Smooth muscle cell (in vitro differentiated cells): Measurements from ENCODE around the gene SLC35F1. TPM values are rescaled to one million over a fixed set of nuclear protein-coding genes. Genes with fewer than 3 reads are reported as not detected.
A peak's percentile ranks its signal among the peaks of the same experiment; 100 is the strongest.

ENCODE experiments used
- DNase-seq: peaks from one replicate; lab custom pipeline; 2025; ENCODE audit not compliant: unreplicated experiment; lab: John Stamatoyannopoulos, UW
- H2AFZ ChIP-seq: fragments of 200-600 bp; sonication (generic); 2 replicates; pipeline ENCODE4 v1.6.0; 2016; ENCODE audit warnings: antibody characterized with exemption, low read depth, mild to moderate bottlenecking
- H3F3A ChIP-seq: fragments of 200-600 bp; sonication (generic); 2 replicates; pipeline ENCODE4 v1.6.0; 2017; ENCODE audit warnings: antibody characterized with exemption, low read depth
- H3K27ac ChIP-seq: fragments of 200-600 bp; sonication (generic); 2 replicates; pipeline ENCODE4 v1.5.1; 2016; ENCODE audit warnings: low read depth, mild to moderate bottlenecking
- H3K27me3 ChIP-seq: fragments of 200-600 bp; sonication (generic); 2 replicates; pipeline ENCODE4 v1.6.1; 2016; ENCODE audit warnings: low read depth, mild to moderate bottlenecking
- H3K36me3 ChIP-seq: fragments of 200-600 bp; sonication (generic); 2 replicates; pipeline ENCODE4 v1.5.1; 2016; ENCODE audit warnings: low read depth
- H3K4me1 ChIP-seq: fragments of 200-600 bp; sonication (generic); 2 replicates; pipeline ENCODE4 v1.5.1; 2016; ENCODE audit warnings: low read depth
- H3K4me2 ChIP-seq: fragments of 200-600 bp; sonication (generic); 2 replicates; pipeline ENCODE4 v1.6.0; 2016; ENCODE audit warnings: mild to moderate bottlenecking
- H3K4me3 ChIP-seq: fragments of 200-600 bp; sonication (generic); 2 replicates; pipeline ENCODE4 v1.5.1; 2016; ENCODE audit warnings: mild to moderate bottlenecking
- H3K79me2 ChIP-seq: fragments of 200-600 bp; sonication (generic); 2 replicates; pipeline ENCODE4 v1.6.0; 2016; ENCODE audit warnings: low read depth, mild to moderate bottlenecking
- H3K9ac ChIP-seq: fragments of 200-600 bp; sonication (generic); 2 replicates; pipeline ENCODE4 v1.6.0; 2016; ENCODE audit warnings: low read depth
- H3K9me3 ChIP-seq: fragments of 200-600 bp; sonication (generic); replicated peaks from 2 replicates; pipeline ENCODE4 v1.5.1; 2016; ENCODE audit warnings: low read depth
- H4K20me1 ChIP-seq: fragments of 200-600 bp; sonication (generic); 2 replicates; pipeline ENCODE4 v1.6.0; 2016; ENCODE audit warnings: low read depth
- CTCF ChIP-seq: fragments of 200-600 bp; sonication (generic); IDR thresholded peaks from 2 replicates; pipeline ENCODE4 v1.5.1; 2017; ENCODE audit warnings: borderline replicate concordance, mild to moderate bottlenecking, antibody characterized with exemption; ENCODE audit not compliant: insufficient read depth, poor library complexity, severe bottlenecking
- WGBS: methylation state at CpG from one replicate; pipeline ENCODE4 v1.1.7; 2016; ENCODE audit warnings: low lambda C conversion rate; 5-methylcytosine and 5-hydroxymethylcytosine counted together
- polyA plus RNA-seq: library from polyadenylated mRNA; unstranded; fragments of >200 nt; fragmentation: Nextera tagmentation; extraction: Ambion mirVana; gene quantifications from 2 replicates; pipeline ENCODE4 v1.2.1, GENCODE V29; 2016
- total RNA-seq: library from RNA; depleted of rRNA; stranded (reverse); fragments of >200 nt; gene quantifications from 2 replicates; pipeline ENCODE4 v1.2.3, GENCODE V29; 2014

SLC35F1 gene
- total and polyA plus RNA-seq, 2 experiments from 2014 or later, result 0.05 to 0.09 TPM

- Histone ChIP-seq H4K20me1 (no peaks in the 10 kb centered on the region), H3K36me3 (no peaks in the 10 kb centered on the region), H3K9ac (peak overlapping the region; percentile 64), H3K79me2 (no peaks in the 10 kb centered on the region), H3K4me1 (no peaks in the 10 kb centered on the region), H3K4me3 (no peak overlapping the region), H3K27me3 (no peaks in the 10 kb centered on the region), H2AFZ (no peak overlapping the region), H3F3A (peaks cover 13% of the 10 kb centered on the region), H3K4me2 (peak overlapping the region; percentile 72), H3K27ac (peak overlapping the region; percentile 86), H3K9me3 (no peaks in the 10 kb centered on the region)
- no peak for DNase-seq
- WGBS, result 22% methylated on average over 3 of the region's 3 CpGs
- TF ChIP-seq CTCF, result no peak
Observed at GRCh38 chr6:118187568-118188164, 280.6 kb downstream of the SLC35F1 start.

DNA sequence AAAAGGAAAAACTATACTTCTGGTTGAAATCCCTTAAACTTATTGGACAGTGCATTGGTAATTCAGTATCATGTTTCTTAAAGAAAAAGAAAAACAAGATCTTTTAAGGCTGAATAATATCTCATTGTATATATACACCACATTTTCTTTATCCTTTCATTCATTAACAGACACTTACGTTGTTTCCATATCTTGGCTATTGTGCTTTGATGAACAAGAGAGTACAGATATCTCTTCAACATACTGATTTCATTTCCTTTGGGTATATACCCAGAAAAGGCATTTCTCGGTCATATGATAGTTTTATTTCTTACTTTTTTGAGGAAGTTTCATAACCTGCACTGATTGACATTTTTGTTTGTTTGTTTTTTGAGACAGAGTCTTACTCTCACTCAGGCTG lies 281.5 kb downstream of the SLC35F1 start:
- Histone ChIP-seq H3K36me3 (no peaks in the 10 kb centered on the region), H3K4me2 (peak overlapping the region; percentile 3), H3K4me3 (no peak overlapping the region), H4K20me1 (no peaks in the 10 kb centered on the region), H3K27ac (peak overlapping the region; percentile 86), H3K4me1 (no peaks in the 10 kb centered on the region), H3K79me2 (no peaks in the 10 kb centered on the region), H3K9me3 (no peaks in the 10 kb centered on the region), H3F3A (peaks cover 13% of the 10 kb centered on the region), H2AFZ (no peak overlapping the region), H3K27me3 (no peaks in the 10 kb centered on the region), H3K9ac (no peak overlapping the region)
- DNase-seq, result no peak
- WGBS, result 95% methylated on average over 2 of the region's 2 CpGs
- no peak for TF ChIP-seq CTCF

DNA sequence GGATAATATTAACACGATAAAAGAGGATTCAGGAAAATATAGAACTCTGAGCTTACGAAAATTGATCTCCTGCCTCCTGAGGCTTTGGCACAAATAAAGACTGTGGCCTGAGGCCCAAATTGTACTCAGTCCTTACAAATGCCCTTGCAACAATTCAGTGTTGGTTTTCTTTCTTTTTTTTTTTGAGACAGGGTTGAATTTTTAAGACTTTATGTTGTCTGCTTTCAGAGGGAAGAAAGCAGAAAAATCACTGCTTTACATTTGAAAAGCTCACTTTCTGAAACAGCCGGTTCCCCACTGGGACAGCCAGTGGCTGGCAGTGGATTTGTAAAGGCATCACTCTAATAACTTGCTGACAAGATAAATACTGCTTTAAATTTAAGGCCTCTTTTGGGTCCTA lies 290.5 kb downstream of the SLC35F1 start:
- TF ChIP-seq CTCF, result no peak
- Histone ChIP-seq H3K9me3 (no peaks in the 10 kb centered on the region), H3K4me1 (peaks cover 25% of the 10 kb centered on the region), H3K4me3 (no peak overlapping the region), H4K20me1 (no peaks in the 10 kb centered on the region), H3K79me2 (no peaks in the 10 kb centered on the region), H2AFZ (peak overlapping the region; percentile 45), H3F3A (no peaks in the 10 kb centered on the region), H3K27me3 (no peaks in the 10 kb centered on the region), H3K4me2 (no peak overlapping the region), H3K9ac (no peak overlapping the region), H3K27ac (no peak overlapping the region), H3K36me3 (no peaks in the 10 kb centered on the region)
- 44% methylated on average over 3 of the region's 3 CpGs for WGBS
- no peak for DNase-seq

- H3K4me3 ChIP-seq, result no peak overlapping the region
- H4K20me1 ChIP-seq, result no peaks in the 10 kb centered on the region
- H3K36me3 ChIP-seq, result no peaks in the 10 kb centered on the region
- no peaks in the 10 kb centered on the region for H3K79me2 ChIP-seq
- H3K4me1 ChIP-seq, result peaks cover 25% of the 10 kb centered on the region
- H3F3A ChIP-seq, result no peaks in the 10 kb centered on the region
- 0% methylated on average over 1 of the region's 1 CpG for WGBS
- no peak for DNase-seq
- no peaks in the 10 kb centered on the region for H3K9me3 ChIP-seq
- no peaks in the 10 kb centered on the region for H3K27me3 ChIP-seq
- no peak overlapping the region for H2AFZ ChIP-seq
- no peak overlapping the region for H3K9ac ChIP-seq
- H3K4me2 ChIP-seq, result no peak overlapping the region
- TF ChIP-seq CTCF, result no peak
- H3K27ac ChIP-seq, result peak overlapping the region; percentile 27
Observed at GRCh38 chr6:118198746-118199145, 291.7 kb downstream of the SLC35F1 start.
